GM20000 (cell line): ENCODE results near the gene DUSP3.
"Not testable (repeated sequence)": the region's sequence is repeated elsewhere in the genome, so short reads cannot be mapped to it uniquely, and the experiment has no call there.

Experiments used
- DNase-seq: peaks from one replicate; pipeline ENCODE4 v3.0.0; 2012; ENCODE audit warnings: low spot score
- CTCF ChIP-seq: IDR thresholded peaks from 2 replicates; pipeline ENCODE4 v1.5.1; 2012; ENCODE audit warnings: mild to moderate bottlenecking, control low read depth; ENCODE audit errors: extremely low read depth, missing control alignments

The DUSP3 gene

GRCh38 chr17:43801844-43802243, 23.1 kb upstream of the DUSP3 start:
- TF ChIP-seq CTCF, result no peak
- DNase-seq, result no peak

DNA sequence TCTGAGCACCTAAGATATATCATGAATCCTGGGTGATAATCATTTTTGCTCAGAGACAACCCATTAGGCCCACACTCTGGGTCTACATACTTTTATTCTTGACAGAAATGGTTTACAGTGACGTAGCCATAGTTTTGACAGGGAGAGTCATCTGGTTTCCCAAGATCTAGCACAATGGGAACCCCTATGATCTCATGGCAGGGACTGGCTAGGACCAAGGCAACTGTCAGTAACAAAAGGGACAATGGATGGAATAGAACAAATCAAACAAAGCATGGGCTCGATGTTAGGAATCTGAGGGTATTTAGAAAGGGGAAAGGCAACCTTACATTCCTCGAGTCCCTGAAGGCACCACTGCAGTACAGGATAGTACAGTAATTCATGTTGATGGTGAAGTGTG, 22.0 kb upstream of the DUSP3 start:
- TF ChIP-seq CTCF, result no peak
- no peak for DNase-seq

DNA sequence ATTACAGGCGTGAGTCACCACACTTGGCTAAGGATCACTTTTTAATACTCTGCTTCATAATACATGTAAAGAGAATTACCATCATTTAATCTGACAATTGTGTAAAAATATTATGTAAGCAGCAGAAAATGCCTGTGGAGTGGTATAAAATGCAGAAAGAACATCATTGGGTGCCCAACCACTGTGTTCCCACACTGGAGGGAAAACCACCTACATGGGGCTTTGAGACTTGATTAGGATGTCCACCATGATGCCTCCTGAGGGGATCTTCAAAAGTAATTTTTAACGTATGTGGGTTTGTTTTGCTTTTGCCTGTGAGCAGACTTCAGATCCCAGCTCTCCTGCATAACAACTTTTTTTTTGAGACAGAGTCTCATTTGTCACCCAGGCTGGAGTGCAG, 20.3 kb upstream of the DUSP3 start:
- DNase-seq, result no peak

DNA sequence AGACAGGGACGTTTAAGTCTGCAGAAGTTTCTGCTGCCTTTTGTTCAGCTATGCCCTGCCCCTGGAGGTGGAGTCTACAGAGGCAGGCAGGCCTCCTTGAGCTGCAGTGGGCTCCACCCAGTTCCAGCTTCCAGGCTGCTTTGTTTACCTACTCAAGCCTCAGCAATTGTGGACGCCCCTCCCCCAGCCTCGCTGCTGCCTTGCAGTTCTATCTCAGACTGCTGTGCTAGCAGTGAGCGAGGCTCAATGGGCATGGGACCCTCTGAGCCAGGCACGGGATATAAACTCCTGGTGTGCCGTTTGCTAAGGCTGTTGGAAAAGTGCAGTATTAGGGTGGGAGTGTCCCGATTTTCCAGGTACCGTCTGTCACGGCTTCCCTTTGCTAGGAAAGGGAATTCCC, 19.2 kb upstream of the DUSP3 start:
- not testable (repeated sequence) for DNase-seq

More for the DNA sequence above, 20.3 kb upstream of the DUSP3 start:
- no peak for TF ChIP-seq CTCF

DNA sequence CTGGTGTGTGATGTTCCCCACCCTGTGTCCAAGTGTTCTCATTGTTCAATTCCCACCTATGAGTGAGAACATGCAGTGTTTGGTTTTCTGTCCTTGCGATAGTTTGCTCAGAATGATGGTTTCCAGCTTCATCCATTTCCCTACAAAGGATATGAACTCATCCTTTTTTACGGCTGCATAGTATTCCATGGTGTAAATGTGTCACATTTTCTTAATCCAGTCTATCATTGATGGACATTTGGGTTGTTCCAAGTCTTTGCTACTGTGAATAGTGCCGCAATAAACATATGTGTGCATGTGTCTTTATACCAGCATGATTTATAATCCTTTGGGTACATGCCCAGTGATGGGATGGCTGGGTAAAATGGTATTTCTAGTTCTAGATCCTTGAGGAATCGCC, 13.9 kb upstream of the DUSP3 start:
- DNase-seq, result not testable (repeated sequence)

DNA sequence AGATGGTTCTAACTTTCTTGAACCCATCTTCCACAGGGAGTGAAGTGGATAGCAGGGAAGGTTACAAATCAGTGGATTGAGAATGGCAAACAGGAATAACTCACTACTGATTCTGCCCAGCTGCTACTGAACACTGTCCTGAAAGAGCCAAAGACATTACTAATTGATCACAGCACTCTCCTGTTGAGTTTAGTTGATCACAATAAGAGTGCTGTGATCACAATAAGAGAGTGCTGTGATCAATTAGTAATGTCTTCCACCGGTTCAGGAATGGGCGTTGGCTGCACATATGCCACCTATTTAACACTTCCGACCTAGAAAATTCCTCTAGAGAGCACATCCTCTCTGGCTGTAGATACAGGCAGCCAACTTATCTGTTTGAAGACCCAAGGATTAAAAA, 12.8 kb upstream of the DUSP3 start:
- no peak for TF ChIP-seq CTCF
- DNase-seq, result no peak

GRCh38 chr17:43790311-43790940, 11.6 kb upstream of the DUSP3 start:
- no peak for DNase-seq
- TF ChIP-seq CTCF, result no peak

DNA sequence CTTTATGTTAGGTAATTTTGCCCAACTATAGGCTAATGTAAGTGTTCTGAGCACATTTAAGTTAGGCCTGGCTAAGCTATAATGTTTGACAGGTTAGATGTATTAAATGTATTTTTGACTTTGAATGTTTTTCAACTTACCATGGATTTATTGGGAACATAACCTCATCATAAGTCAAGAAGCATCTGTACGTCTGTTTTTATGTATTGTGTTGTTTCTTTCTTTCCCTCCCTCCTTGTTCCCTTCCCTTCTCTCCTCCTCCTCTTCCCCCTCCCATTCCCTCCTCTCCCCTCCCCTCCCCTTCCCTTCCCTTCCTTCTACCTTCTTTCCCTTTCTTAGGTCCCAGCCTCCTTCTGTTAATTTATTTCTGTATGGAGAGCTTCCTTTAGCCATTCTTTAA, 10.7 kb upstream of the DUSP3 start:
- no peak for DNase-seq
- TF ChIP-seq CTCF, result no peak
